Bronchial epithelial cell (primary cell): ENCODE data around the gene TICAM2. TPM values are rescaled to one million over a fixed set of nuclear protein-coding genes. Genes with fewer than 3 reads are reported as not detected.

Experiments
- DNase-seq: peaks from one replicate; pipeline ENCODE4 v3.0.0-alpha.2; 2010; ENCODE audit warnings: low read depth
- FAIRE-seq: peaks from 2 replicates; lab custom pipeline; 2011; peaks lifted over from hg19 to GRCh38; lab: Jason Lieb, UNC
- H3K27me3 ChIP-seq: 2 replicates; pipeline ENCODE4 v1.5.1; 2011; ENCODE audit warnings: low read length; ENCODE audit not compliant: control insufficient read depth, insufficient read depth
- H3K36me3 ChIP-seq: 2 replicates; pipeline ENCODE4 v1.5.1; 2011; ENCODE audit warnings: low read length; ENCODE audit not compliant: control insufficient read depth, insufficient read depth
- H3K4me3 ChIP-seq: 2 replicates; pipeline ENCODE4 v1.5.1; 2011; ENCODE audit warnings: mild to moderate bottlenecking, low read depth, low read length, control low read depth
- total RNA-seq: library from RNA; depleted of rRNA; stranded (reverse); fragments of >200 nt; gene quantifications from 2 replicates; pipeline ENCODE4 v1.2.1, GENCODE V29; 2014
- TF ChIP-seq, protein P1 (sequence below): IDR thresholded peaks from 2 replicates; pipeline ENCODE4 v1.5.1; 2011; ENCODE audit warnings: mild to moderate bottlenecking, moderate library complexity, low read length, control low read depth, inconsistent platforms; ENCODE audit not compliant: insufficient read depth, severe bottlenecking

TICAM2 gene
- total RNA-seq, 1 donor from 2014 or later: 0.26 TPM

DNA sequence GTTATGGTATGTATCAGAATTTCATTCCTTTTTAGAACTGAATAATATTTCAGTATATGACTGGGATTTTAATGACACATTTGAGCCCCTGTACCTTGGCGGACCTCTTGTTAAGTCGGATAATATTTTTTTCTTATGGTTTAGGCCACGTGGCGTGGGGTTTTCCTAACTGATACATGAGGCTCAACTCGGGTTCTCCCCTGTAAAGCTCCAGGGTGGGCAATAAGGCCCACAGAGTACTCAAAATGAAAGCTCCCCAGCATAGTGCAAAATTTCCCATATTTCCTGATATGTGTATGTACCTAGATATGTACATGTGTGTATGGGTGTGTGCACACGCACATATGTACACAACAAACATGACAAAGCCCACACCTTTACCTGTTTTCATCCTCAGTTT, 24.5 kb downstream of the TICAM2 start:
- no peaks in the 10 kb centered on the region for H3K27me3 ChIP-seq
- no peaks in the 10 kb centered on the region for H3K36me3 ChIP-seq
- DNase-seq: no peak
- no peak for FAIRE-seq
- TF ChIP-seq, protein P1, sequence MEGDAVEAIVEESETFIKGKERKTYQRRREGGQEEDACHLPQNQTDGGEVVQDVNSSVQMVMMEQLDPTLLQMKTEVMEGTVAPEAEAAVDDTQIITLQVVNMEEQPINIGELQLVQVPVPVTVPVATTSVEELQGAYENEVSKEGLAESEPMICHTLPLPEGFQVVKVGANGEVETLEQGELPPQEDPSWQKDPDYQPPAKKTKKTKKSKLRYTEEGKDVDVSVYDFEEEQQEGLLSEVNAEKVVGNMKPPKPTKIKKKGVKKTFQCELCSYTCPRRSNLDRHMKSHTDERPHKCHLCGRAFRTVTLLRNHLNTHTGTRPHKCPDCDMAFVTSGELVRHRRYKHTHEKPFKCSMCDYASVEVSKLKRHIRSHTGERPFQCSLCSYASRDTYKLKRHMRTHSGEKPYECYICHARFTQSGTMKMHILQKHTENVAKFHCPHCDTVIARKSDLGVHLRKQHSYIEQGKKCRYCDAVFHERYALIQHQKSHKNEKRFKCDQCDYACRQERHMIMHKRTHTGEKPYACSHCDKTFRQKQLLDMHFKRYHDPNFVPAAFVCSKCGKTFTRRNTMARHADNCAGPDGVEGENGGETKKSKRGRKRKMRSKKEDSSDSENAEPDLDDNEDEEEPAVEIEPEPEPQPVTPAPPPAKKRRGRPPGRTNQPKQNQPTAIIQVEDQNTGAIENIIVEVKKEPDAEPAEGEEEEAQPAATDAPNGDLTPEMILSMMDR: no peak
- H3K4me3 ChIP-seq: no peak overlapping the region

DNA sequence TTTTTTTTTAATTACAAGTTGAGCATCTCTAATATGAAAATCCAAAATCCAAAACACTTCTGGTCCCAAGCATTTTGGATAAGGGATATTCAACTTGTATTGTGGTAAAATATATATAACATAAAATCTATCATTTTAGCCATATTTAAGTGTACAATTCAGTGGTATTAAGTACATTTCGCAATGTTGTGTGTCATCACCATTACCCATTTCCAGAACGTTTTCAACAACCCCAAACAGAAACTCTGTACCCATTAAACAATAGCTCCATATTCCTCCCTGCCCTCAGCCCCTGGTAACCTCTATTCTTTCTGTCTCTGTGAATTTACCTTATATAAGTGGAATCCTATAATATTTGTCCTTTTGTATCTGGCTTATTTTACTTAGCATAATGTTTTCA, 24.9 kb downstream of the TICAM2 start:
- TF ChIP-seq, protein P1: no peak
- Histone ChIP-seq H3K27me3 (no peaks in the 10 kb centered on the region), H3K36me3 (no peaks in the 10 kb centered on the region), H3K4me3 (no peak overlapping the region)
- DNase-seq (peak; percentile 65), FAIRE-seq (no peak)

DNA sequence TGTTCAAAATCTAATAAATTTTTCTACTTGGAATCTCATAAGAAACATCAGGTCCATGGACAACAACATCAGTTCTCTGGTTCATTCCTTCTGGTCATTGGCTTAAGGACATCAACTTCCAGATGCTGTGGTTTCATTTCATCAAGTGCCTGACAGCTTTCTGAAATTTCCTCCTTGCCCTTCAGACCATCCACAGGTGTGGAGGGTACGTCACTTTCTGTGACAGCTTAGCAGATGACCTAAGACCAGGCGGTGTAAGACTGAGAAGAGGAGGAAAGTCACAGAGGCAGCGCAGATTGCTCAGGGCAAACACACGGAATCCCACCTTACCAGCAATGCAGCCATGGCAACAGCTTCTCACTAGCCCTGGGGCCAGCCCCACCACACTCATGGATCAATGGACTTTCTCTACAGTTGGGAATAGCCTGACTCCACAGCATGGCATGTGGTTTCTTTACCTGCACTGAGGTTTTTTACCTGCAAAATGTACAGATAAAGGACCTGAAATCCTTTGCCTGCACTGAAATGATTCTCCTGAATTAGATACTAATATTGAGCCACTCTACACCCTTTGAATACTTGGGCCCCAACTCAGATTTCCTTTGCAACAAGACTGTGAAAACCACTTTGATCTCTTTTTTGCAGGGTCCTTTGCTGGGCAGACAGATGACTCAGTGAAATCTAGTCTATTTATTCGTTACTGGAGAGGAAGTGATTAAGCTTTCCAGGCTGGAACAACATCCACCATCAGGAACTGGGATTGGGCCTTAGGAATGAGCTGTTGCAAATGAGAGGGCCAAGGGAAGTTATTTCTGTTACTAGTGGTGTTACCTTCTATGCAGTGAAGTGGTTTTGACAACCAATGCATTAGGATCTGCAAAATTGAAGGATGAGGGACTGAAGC, 26.9 kb downstream of the TICAM2 start:
- Histone ChIP-seq H3K36me3 (no peaks in the 10 kb centered on the region), H3K4me3 (no peak overlapping the region), H3K27me3 (no peaks in the 10 kb centered on the region)
- TF ChIP-seq, protein P1: no peak
- FAIRE-seq (peak; percentile 50), DNase-seq (peak; percentile 85)

DNA sequence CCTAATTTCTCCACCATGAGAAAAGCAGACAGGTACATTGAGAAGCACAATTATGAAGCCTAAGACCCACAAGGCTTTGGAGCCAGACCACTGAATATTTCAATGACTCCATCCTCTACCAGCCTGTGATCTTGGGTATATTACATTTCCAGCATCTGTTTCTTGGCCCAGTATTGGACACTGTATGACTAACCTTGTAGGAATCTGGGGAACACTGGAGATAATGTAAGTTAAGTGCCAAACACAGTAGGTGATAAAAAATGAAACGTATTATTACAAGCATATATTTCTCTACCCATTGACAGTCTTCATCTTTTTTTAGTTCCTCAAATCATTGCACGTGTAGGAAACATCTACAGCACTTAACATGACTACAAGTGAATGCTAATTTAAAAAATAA, 29.1 kb downstream of the TICAM2 start:
- FAIRE-seq (no peak), DNase-seq (peak; percentile 25)
- no peaks in the 10 kb centered on the region for H3K27me3 ChIP-seq
- no peak overlapping the region for H3K4me3 ChIP-seq
- H3K36me3 ChIP-seq: no peaks in the 10 kb centered on the region
- TF ChIP-seq, protein P1: no peak

DNA sequence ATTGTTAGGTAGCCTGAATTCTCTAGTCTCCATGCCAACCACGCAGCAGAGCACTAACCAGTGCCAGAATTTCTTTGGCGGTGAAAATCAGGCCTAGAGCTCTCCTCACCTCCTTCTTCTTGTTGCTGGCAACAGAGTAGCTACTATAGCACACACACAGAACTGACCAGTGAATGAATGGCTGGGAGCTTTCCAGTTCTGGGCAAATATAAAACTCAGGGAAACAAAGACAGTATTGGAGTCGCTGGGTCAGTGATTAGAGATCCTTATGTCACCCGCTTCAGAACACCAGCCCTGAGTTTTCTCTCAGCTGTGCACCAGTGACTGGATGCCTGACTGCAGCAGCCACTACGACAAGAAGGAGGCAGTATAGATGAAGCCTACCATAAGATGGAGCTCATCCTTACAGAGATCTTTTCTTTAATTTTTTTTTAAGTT, 30.8 kb downstream of the TICAM2 start:
- Histone ChIP-seq H3K36me3 (no peaks in the 10 kb centered on the region), H3K27me3 (no peaks in the 10 kb centered on the region), H3K4me3 (no peak overlapping the region)
- FAIRE-seq (no peak), DNase-seq (no peak)
- TF ChIP-seq, protein P1: no peak
